ENCODE results near the gene AFDN.

AFDN gene

GRCh38 chr6:167960579-167960978 lies 133.9 kb downstream of the AFDN start:
- TF ChIP-seq CTCF (IDR thresholded peaks at IDR 0.05; ENCODE audit: low read length) (no peak), EZH2phosphoT487 (IDR thresholded peaks at IDR 0.05; ENCODE audit: low read length) (no peak), EZH2 (optimal IDR thresholded peaks at IDR 0.05; ENCODE audit: low read depth, low read length) (no peak)
- Histone ChIP-seq H3F3A (ENCODE audit: insufficient read depth, low read length) (no peaks in the 10 kb centered on the region), H3K4me3 (ENCODE audit: low read length) (no peak overlapping the region), H3K36me3 (replicated peaks; ENCODE audit: insufficient read depth, low read length) (no peaks in the 10 kb centered on the region), H2AFZ (ENCODE audit: low read length) (no peak overlapping the region), H3K4me2 (ENCODE audit: low read depth, low read length) (no peak overlapping the region), H3K9ac (ENCODE audit: low read length) (no peak overlapping the region), H3K4me1 (ENCODE audit: low read length) (no peaks in the 10 kb centered on the region), H3K27ac (ENCODE audit: low read length) (no peak overlapping the region), H4K20me1 (ENCODE audit: insufficient read depth, low read length) (no peaks in the 10 kb centered on the region), H3K79me2 (ENCODE audit: low read length) (no peaks in the 10 kb centered on the region), H3K9me3 (replicated peaks; ENCODE audit: insufficient read depth, low read length) (no peaks in the 10 kb centered on the region), H3K27me3 (replicated peaks; ENCODE audit: insufficient read depth, low read length) (no peaks in the 10 kb centered on the region), H3K9me2 (replicated peaks; ENCODE audit: insufficient read depth, low read length) (no peaks in the 10 kb centered on the region)
- no peak for DNase-seq

- H3K79me2 ChIP-seq (ENCODE audit: low read length) = no peaks in the 10 kb centered on the region
- H3F3A ChIP-seq (ENCODE audit: insufficient read depth, low read length) = no peaks in the 10 kb centered on the region
- H3K4me3 ChIP-seq (ENCODE audit: low read length) = no peak overlapping the region
- no peak for DNase-seq
- H3K27ac ChIP-seq (ENCODE audit: low read length) = no peak overlapping the region
- H3K9me3 ChIP-seq (replicated peaks; ENCODE audit: insufficient read depth, low read length) = no peaks in the 10 kb centered on the region
- H4K20me1 ChIP-seq (ENCODE audit: insufficient read depth, low read length) = no peaks in the 10 kb centered on the region
- no peaks in the 10 kb centered on the region for H3K36me3 ChIP-seq (replicated peaks; ENCODE audit: insufficient read depth, low read length)
- H3K9ac ChIP-seq (ENCODE audit: low read length) = no peak overlapping the region
- H3K9me2 ChIP-seq (replicated peaks; ENCODE audit: insufficient read depth, low read length) = no peaks in the 10 kb centered on the region
- no peaks in the 10 kb centered on the region for H3K4me1 ChIP-seq (ENCODE audit: low read length)
- no peak for TF ChIP-seq CTCF (IDR thresholded peaks at IDR 0.05; ENCODE audit: low read length)
- no peak for TF ChIP-seq EZH2 (optimal IDR thresholded peaks at IDR 0.05; ENCODE audit: low read depth, low read length)
- no peak for TF ChIP-seq EZH2phosphoT487 (IDR thresholded peaks at IDR 0.05; ENCODE audit: low read length)
- no peak overlapping the region for H2AFZ ChIP-seq (ENCODE audit: low read length)
- no peaks in the 10 kb centered on the region for H3K27me3 ChIP-seq (replicated peaks; ENCODE audit: insufficient read depth, low read length)
- H3K4me2 ChIP-seq (ENCODE audit: low read depth, low read length) = no peak overlapping the region
Observed at GRCh38 chr6:167962711-167963110, 136.0 kb downstream of the AFDN start.

- H4K20me1 ChIP-seq (ENCODE audit: insufficient read depth, low read length) = no peaks in the 10 kb centered on the region
- H3K4me1 ChIP-seq (ENCODE audit: low read length) = no peaks in the 10 kb centered on the region
- no peaks in the 10 kb centered on the region for H3K27me3 ChIP-seq (replicated peaks; ENCODE audit: insufficient read depth, low read length)
- H3K79me2 ChIP-seq (ENCODE audit: low read length) = no peaks in the 10 kb centered on the region
- DNase-seq = no peak
- no peak for TF ChIP-seq CTCF (IDR thresholded peaks at IDR 0.05; ENCODE audit: low read length)
- no peak for TF ChIP-seq EZH2phosphoT487 (IDR thresholded peaks at IDR 0.05; ENCODE audit: low read length)
- no peak for TF ChIP-seq EZH2 (optimal IDR thresholded peaks at IDR 0.05; ENCODE audit: low read depth, low read length)
- no peak overlapping the region for H3K27ac ChIP-seq (ENCODE audit: low read length)
- H3K4me2 ChIP-seq (ENCODE audit: low read depth, low read length) = no peak overlapping the region
- H3K4me3 ChIP-seq (ENCODE audit: low read length) = no peak overlapping the region
- no peaks in the 10 kb centered on the region for H3K9me2 ChIP-seq (replicated peaks; ENCODE audit: insufficient read depth, low read length)
- H3F3A ChIP-seq (ENCODE audit: insufficient read depth, low read length) = no peaks in the 10 kb centered on the region
- H2AFZ ChIP-seq (ENCODE audit: low read length) = no peak overlapping the region
- no peaks in the 10 kb centered on the region for H3K9me3 ChIP-seq (replicated peaks; ENCODE audit: insufficient read depth, low read length)
- H3K36me3 ChIP-seq (replicated peaks; ENCODE audit: insufficient read depth, low read length) = no peaks in the 10 kb centered on the region
- H3K9ac ChIP-seq (ENCODE audit: low read length) = no peak overlapping the region
Observed at GRCh38 chr6:167963589-167964057, 136.9 kb downstream of the AFDN start.

Data from MM.1S (cell line).